GM21737 (cell line): Measurements from ENCODE around the gene RAPGEF2.
"Not testable (repeated sequence)": the region's sequence is repeated elsewhere in the genome, so short reads cannot be mapped to it uniquely, and the experiment has no call there.

ENCODE experiments used
- ATAC-seq: cut with Tn5 transposase; IDR thresholded peaks from one replicate; pipeline ENCODE4 v1.9.1; 2021; ENCODE audit warnings: mild to moderate bottlenecking, moderate library complexity; ENCODE audit not compliant: unreplicated experiment

The RAPGEF2 gene

DNA sequence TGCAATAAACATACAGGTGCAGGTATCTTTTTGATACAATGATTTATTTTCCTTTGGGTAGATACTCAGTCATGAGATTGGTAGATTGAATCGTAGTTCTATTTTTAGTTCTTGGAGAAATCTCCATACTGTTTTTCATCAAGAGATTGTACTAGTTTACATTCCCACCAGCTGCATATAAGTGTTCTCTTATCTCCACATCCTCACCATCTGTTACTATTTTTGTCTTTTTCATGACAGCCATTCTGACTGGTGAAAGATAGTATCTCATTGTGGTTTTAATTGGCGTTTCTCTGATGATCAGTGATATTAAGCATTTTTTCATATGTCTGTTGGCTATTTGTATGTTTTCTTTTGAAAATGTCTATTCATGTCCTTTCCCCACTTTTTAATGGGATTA lies 202.2 kb downstream of the RAPGEF2 start:
- ATAC-seq, result no peak

DNA sequence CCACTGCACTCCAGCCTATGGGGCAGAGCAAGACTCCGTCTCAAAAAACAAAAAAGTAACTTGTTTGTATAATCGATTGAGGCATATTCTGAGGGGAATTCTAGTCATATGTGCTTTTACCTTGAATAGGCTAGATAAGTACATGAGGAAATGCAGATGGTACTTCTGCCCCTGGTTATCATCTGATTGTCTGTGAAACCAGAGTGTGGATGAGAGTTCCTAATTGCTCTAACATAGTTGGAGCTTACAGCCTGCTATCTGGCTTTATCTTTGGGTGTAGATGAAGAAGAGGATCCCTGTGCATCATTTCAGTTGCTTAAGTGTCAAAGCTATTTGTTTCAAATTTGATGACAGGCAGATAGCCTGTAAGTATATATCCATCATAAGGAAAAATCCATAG lies 205.1 kb downstream of the RAPGEF2 start:
- no peak for ATAC-seq

DNA sequence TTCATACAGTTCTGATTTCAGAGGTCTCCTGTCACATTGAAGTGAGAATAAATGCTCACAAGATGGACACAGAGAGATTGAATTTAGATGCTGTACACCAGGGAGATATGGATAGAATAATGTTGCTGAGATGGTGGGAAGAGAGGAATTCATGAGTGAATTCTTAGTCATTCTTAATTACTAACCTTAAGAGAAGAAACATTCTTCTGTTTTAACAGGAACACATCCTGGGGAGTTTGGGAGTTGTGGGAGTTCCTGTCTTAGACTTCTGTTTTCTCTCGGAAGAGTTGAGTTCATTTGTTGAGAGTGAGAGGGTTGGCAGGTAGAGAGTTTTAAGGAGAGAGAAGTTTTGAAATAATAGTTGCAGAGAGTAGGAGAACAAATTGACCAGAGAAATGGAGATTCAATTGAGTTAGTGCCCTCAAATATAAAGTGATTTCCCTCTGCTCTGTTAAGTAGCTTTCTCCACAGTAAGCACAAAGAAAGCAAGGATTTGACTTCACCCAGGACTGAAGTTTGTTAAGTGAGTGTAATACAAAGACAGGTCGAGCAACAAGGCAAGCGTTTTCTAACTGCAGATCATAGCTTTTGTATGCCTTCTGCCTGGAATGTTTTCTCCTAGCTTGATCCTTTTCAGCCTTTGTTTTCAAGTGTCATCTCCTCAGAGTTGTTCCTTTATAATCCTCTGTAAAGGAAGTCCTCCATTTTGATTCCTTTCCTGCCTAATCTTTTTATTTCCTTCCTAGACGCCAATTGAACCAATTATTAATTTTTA lies 205.9 kb downstream of the RAPGEF2 start:
- no peak for ATAC-seq

- ATAC-seq, result no peak
Observed at GRCh38 chr4:159312236-159312635, 209.4 kb downstream of the RAPGEF2 start.

DNA sequence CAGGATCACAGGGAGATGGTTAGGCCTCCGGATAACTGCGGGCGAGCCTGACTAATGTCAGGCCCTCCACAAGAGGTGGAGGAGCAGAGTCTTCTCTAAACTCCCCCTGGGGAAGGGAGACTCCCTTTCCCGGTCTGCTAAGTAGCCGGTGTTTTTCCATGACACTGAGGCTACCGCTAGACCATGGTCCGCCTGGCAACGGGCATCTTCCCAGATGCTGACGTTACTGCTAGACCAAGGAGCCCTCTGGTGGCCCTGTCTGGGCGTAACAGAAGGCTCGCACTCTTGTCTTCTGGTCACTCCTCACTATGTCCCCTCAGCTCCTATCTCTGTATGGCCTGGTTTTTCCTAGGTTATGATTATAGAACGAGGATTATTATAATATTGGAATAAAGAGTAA lies 213.0 kb downstream of the RAPGEF2 start:
- ATAC-seq, result not testable (repeated sequence)

- ATAC-seq, result no peak
Observed at GRCh38 chr4:159317203-159317602, 214.3 kb downstream of the RAPGEF2 start.

DNA sequence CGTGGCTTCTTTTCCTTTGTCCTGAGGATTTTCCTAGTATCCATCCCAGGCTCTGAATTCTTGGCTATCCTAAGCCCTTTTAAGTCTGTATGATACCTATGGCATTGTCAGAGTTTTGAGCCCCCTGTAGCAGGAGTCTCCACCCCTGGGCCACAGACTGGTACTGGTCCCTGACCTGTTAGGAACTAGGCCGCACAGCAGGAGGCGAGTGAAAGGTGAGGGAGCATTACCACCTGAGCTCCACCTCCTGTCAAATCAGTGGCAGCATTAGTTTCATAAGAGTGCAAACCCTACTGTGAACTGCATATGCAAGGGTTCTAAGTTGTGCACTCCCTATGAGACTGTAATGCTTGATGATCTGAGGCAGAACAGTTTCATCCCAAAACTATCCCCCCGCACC lies 216.1 kb downstream of the RAPGEF2 start:
- no peak for ATAC-seq

GRCh38 chr4:159326480-159326879 lies 223.6 kb downstream of the RAPGEF2 start:
- ATAC-seq, result no peak

DNA sequence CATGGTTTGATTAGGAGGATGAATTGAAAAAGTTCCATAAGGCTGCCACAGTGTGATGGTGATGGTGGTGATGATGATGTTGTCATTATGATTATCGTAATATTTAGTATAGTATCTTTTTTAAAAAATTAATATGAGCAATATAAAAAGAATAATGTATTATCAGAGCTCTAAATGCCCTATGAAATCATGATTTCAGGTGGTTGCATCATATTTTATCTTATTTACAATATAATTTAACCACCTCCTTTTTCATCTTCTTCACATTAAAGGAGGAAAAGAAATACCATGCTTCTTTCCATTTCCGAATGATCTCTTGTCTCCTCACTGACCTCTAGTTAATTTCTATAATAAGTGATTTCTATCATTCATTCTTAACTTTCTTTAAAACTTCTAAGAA lies 225.9 kb downstream of the RAPGEF2 start:
- ATAC-seq, result no peak

- ATAC-seq, result no peak
Observed at GRCh38 chr4:159334461-159334860, 231.6 kb downstream of the RAPGEF2 start.

GRCh38 chr4:159337041-159337440 lies 234.2 kb downstream of the RAPGEF2 start:
- ATAC-seq, result no peak

DNA sequence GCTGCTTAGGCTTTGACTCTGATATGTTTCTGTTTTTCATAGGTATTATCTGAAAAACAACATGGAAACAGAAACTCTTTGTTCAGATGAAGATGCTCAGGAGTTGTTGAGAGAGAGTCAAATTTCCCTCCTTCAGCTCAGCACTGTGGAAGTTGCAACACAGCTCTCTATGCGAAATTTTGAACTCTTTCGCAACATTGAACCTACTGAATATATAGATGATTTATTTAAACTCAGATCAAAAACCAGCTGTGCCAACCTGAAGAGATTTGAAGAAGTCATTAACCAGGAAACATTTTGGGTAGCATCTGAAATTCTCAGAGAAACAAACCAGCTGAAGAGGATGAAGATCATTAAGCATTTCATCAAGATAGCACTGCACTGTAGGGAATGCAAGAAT lies 238.6 kb downstream of the RAPGEF2 start:
- no peak for ATAC-seq

- no peak for ATAC-seq
Observed at GRCh38 chr4:159342374-159342773, 239.5 kb downstream of the RAPGEF2 start.

GRCh38 chr4:159343116-159343515 lies 240.2 kb downstream of the RAPGEF2 start:
- ATAC-seq, result no peak

- no peak for ATAC-seq
Observed at GRCh38 chr4:159344877-159345276, 242.0 kb downstream of the RAPGEF2 start.

GRCh38 chr4:159346681-159347080 lies 243.8 kb downstream of the RAPGEF2 start:
- no peak for ATAC-seq

DNA sequence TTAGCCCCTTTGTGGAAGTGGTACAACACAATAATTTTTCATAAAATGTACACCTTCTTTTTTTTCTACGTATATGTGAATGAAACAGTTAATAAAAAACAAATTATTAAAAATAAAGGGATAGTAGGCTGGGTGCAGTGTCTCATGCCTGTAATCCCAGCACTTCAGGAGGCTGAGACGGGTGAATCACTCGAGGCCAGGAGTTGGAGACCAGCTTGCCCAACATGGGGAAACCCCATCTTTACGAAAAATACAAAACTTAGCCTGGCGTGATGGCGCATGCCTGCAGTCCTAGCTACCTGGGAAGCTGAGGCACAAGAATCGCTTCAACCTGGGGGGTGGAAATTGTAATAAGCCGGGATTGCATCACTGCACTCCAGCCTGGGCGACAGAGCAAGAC lies 244.9 kb downstream of the RAPGEF2 start:
- ATAC-seq, result no peak

- ATAC-seq, result no peak
Observed at GRCh38 chr4:159349332-159349731, 246.5 kb downstream of the RAPGEF2 start.

DNA sequence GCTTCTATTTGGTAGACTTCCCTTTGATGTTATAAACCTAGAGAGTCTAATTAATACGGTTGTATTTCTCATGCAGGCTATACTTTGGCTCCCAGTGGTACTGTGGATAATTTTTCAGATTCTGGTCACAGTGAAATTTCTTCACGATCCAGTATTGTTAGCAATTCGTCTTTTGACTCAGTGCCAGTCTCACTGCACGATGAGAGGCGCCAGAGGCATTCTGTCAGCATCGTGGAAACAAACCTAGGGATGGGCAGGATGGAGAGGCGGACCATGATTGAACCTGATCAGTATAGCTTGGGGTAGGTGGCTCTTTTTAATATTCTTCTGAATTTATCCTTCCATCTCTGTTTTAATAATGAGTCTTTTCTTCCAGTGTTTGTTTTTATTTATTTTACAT lies 249.7 kb downstream of the RAPGEF2 start:
- ATAC-seq, result no peak

- no peak for ATAC-seq
Observed at GRCh38 chr4:159353422-159354116, 250.7 kb downstream of the RAPGEF2 start.

GRCh38 chr4:159355466-159355865 lies 252.6 kb downstream of the RAPGEF2 start:
- ATAC-seq, result no peak

- ATAC-seq, result no peak
Observed at GRCh38 chr4:159357350-159357749, 254.5 kb downstream of the RAPGEF2 start.
